Kidney (tissue), 14 donors: ENCODE measurements around the gene PRCC. TPM values are rescaled to one million over a fixed set of nuclear protein-coding genes. Genes with fewer than 3 reads are reported as not detected.

Source experiments
- DNase-seq, 5 donors: peaks; one replicate each; pipeline ENCODE4 v3.0.0-alpha.2; 2013 to 2020
- FAIRE-seq: peaks from 2 replicates; lab custom pipeline; 2012; peaks lifted over from hg19 to GRCh38; lab: Jason Lieb, UNC
- H3K27ac ChIP-seq, 2 donors: one replicate each; pipeline ENCODE4 v1.7.0; 2013; ENCODE audit warnings: low read depth in 2 of 2, low read length in 2 of 2, inconsistent platforms in 1 of 2
- H3K27me3 ChIP-seq: one replicate; pipeline ENCODE4 v1.7.1; 2013; ENCODE audit warnings: low read length, inconsistent platforms; ENCODE audit not compliant: control insufficient read depth, insufficient read depth
- H3K36me3 ChIP-seq, 3 donors: one replicate each; pipeline versions ENCODE4 v1.7.0 to v1.7.1; 2013; ENCODE audit warnings: low read length in 3 of 3, control low read depth in 1 of 3, inconsistent platforms in 1 of 3; ENCODE audit not compliant: insufficient read depth in 3 of 3, control insufficient read depth in 2 of 3
- H3K4me1 ChIP-seq, 3 donors: one replicate each; pipeline versions ENCODE4 v1.7.0 to v1.7.1; 2013; ENCODE audit warnings: low read length in 3 of 3, inconsistent platforms in 1 of 3, low read depth in 1 of 3; ENCODE audit not compliant: control insufficient read depth in 2 of 3, insufficient read depth in 2 of 3
- H3K4me3 ChIP-seq, 3 donors: one replicate each; pipeline versions ENCODE4 v1.7.0 to v1.8.1; 2013; ENCODE audit warnings: low read length in 3 of 3, control low read depth in 1 of 3, inconsistent platforms in 1 of 3
- H3K9ac ChIP-seq, 3 donors: one replicate each; pipeline versions ENCODE4 v1.7.0 to v1.7.1; 2013; ENCODE audit warnings: low read length in 3 of 3, control low read depth in 1 of 3, inconsistent platforms in 1 of 3
- H3K9me3 ChIP-seq, 3 donors: one replicate each; pipeline versions ENCODE4 v1.7.0 to v1.7.1; 2013; ENCODE audit warnings: low read length in 3 of 3, control low read depth in 1 of 3, inconsistent platforms in 1 of 3; ENCODE audit not compliant: control insufficient read depth in 2 of 3, insufficient read depth in 1 of 3
- intact Hi-C: fragments of 100-400 bp; cut with DNase I; formaldehyde crosslinking; loops from one replicate; pipeline ENCODE4 v1.11.1; 2022
- polyA plus RNA-seq: library from polyadenylated mRNA; stranded (reverse); fragments of 350-450 nt; fragmentation: Illumina TruSeq; extraction: RNeasy Lipid Tissue Mini Kit (QIAGEN cat#74804); gene quantifications from one replicate; pipeline ENCODE4 v1.2.3, GENCODE V29; 2014; ENCODE audit warnings: low read depth, low replicate concordance; ENCODE audit not compliant: insufficient read depth
- total RNA-seq: library from RNA; stranded (reverse); fragmentation: NEBNext Ultra II Directional; extraction: Animal tissue kit (Norgen Biotek cat#: 25700); gene quantifications from one replicate; pipeline ENCODE4 v1.2.1, GENCODE V29; 2021
- TF ChIP-seq, protein P1 (sequence below): IDR thresholded peaks from 3 replicates; pipeline ENCODE4 v1.5.1; 2012; ENCODE audit warnings: mild to moderate bottlenecking, moderate library complexity, borderline replicate concordance; ENCODE audit not compliant: insufficient read depth; ENCODE audit errors: extremely low read depth
- donor health status: control.
- donor health status: control.
- donor health status: control.
- donor health status: control.
- donor health status: control.
- donor health status: DM: yes; HTN: yes; CAD: no.
- donor health status: Normal renal cell carcinoma (clear cell type).

Gene PRCC
- total and polyA plus RNA-seq, 2 donors from 2014 or later: 50.5 to 52.8 TPM

- peak overlapping the region in 1 of 2 donors; percentile 90 for H3K27ac ChIP-seq
- TF ChIP-seq, protein P1, sequence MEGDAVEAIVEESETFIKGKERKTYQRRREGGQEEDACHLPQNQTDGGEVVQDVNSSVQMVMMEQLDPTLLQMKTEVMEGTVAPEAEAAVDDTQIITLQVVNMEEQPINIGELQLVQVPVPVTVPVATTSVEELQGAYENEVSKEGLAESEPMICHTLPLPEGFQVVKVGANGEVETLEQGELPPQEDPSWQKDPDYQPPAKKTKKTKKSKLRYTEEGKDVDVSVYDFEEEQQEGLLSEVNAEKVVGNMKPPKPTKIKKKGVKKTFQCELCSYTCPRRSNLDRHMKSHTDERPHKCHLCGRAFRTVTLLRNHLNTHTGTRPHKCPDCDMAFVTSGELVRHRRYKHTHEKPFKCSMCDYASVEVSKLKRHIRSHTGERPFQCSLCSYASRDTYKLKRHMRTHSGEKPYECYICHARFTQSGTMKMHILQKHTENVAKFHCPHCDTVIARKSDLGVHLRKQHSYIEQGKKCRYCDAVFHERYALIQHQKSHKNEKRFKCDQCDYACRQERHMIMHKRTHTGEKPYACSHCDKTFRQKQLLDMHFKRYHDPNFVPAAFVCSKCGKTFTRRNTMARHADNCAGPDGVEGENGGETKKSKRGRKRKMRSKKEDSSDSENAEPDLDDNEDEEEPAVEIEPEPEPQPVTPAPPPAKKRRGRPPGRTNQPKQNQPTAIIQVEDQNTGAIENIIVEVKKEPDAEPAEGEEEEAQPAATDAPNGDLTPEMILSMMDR: no peak
- intact Hi-C loops: no loop called here
- no peak overlapping the region for H3K9ac ChIP-seq
- DNase-seq (no peak), FAIRE-seq (no peak)
- no peaks in the 10 kb centered on the region for H3K27me3 ChIP-seq
- peaks cover 0 to 21% (median 7%) of the 10 kb centered on the region in 3 donors for H3K36me3 ChIP-seq
- peaks cover 0 to 20% (median 17%) of the 10 kb centered on the region in 3 donors for H3K4me1 ChIP-seq
- H3K9me3 ChIP-seq: no peaks in the 10 kb centered on the region
- H3K4me3 ChIP-seq: no peak overlapping the region
Measured at GRCh38 chr1:156742017-156742416, 25.3 kb upstream of the PRCC start.

- peaks cover 0 to 21% (median 6%) of the 10 kb centered on the region in 3 donors for H3K36me3 ChIP-seq
- intact Hi-C loops: no loop called here
- H3K4me3 ChIP-seq: no peak overlapping the region
- DNase-seq: no peak
- H3K27me3 ChIP-seq: no peaks in the 10 kb centered on the region
- H3K9ac ChIP-seq: no peak overlapping the region
- no peaks in the 10 kb centered on the region for H3K9me3 ChIP-seq
- no peak for FAIRE-seq
- TF ChIP-seq, protein P1: no peak
- H3K4me1 ChIP-seq: peaks cover 0 to 25% (median 23%) of the 10 kb centered on the region in 3 donors
- H3K27ac ChIP-seq: no peak overlapping the region
Measured at GRCh38 chr1:156742801-156743200, 24.5 kb upstream of the PRCC start.

GRCh38 chr1:156743367-156744302, 23.7 kb upstream of the PRCC start:
- Histone ChIP-seq H3K9ac (no peak overlapping the region), H3K9me3 (no peaks in the 10 kb centered on the region), H3K27me3 (no peaks in the 10 kb centered on the region), H3K4me3 (no peak overlapping the region), H3K27ac (no peak overlapping the region), H3K4me1 (peaks cover 5 to 33% (median 31%) of the 10 kb centered on the region in 3 donors), H3K36me3 (peaks cover 0 to 21% (median 4%) of the 10 kb centered on the region in 3 donors)
- DNase-seq (no peak), FAIRE-seq (no peak)
- intact Hi-C loops: no loop called here
- TF ChIP-seq, protein P1: no peak
